ENCODE data around the gene ZNHIT2. TPM values are rescaled to one million over a fixed set of nuclear protein-coding genes. Genes with fewer than 3 reads are reported as not detected.

The ZNHIT2 gene
- total and polyA plus RNA-seq, 2 of the 13 experiments (the other 11 are each of a cell fraction or from before 2014, with no cell fraction given): 1.1 to 6.5 TPM

DNA sequence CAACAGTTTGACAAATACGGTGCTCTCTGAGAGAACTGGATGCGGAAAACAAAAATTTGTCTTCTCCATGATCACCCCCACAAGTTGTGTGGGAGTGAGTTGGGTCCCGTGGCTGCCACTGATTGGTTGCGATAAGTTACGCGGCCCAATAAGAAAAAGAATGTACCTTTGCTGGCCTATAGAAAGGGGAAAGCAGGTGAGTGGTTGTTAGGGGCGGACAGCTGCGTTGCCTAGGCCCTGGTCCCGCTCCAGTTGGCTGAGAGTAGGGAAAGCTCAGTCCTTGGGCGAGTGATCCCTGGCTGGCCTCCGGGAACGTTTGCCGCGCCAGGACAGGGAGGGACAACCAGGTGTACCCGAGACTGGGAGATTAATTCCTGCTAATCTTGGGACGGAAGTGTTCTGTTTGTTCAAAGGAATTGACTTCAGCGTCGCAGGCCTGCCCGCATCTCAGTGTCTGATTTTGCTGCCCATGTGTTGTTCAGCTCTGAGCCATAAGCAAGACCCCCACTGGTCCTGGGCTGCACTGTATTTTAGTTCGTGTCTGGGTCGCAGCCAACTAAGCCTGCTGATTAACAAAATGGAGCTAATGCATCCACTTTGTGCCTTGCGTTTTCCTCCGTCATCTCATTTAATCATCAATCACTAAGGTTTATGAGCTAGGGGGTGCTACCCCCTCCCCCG is 17.6 kb upstream of the ZNHIT2 start (continued):
- TF ChIP-seq ZNF598 (CRISPR knock-in tag; IDR thresholded peaks at IDR 0.05; ENCODE audit: borderline replicate concordance) (no peak), ZNF652 (CRISPR knock-in tag; IDR thresholded peaks at IDR 0.05; ENCODE audit: borderline replicate concordance, low read depth) (no peak), ZNF780A (CRISPR knock-in tag; IDR thresholded peaks at IDR 0.05) (no peak), XRCC5 (optimal IDR thresholded peaks at IDR 0.05; ENCODE audit: low read length) (no peak), ZNF101 (CRISPR knock-in tag; IDR thresholded peaks at IDR 0.05; ENCODE audit: borderline replicate concordance, low read depth) (no peak), CHD4 (IDR thresholded peaks at IDR 0.05; ENCODE audit: borderline replicate concordance, low read length) (no peak), ZKSCAN8 (CRISPR knock-in tag; IDR thresholded peaks at IDR 0.05; ENCODE audit: borderline replicate concordance) (no peak), RFXAP (CRISPR knock-in tag; IDR thresholded peaks at IDR 0.05; ENCODE audit: borderline replicate concordance) (peak; percentile 95), TBX2 (CRISPR knock-in tag; IDR thresholded peaks at IDR 0.05; ENCODE audit: borderline replicate concordance) (0 out of 2 replicates have a peak, but pooled peaks have one; percentile 9), SMAD1 (CRISPR knock-in tag; IDR thresholded peaks at IDR 0.05; ENCODE audit: borderline replicate concordance, low read depth) (no peak), ADNP (CRISPR knock-in tag; IDR thresholded peaks at IDR 0.05) (no peak), ARID5B (CRISPR knock-in tag; IDR thresholded peaks at IDR 0.05) (peak; percentile 32; the same call in 1 of the 2 replicates), ZNF230 (CRISPR knock-in tag; IDR thresholded peaks at IDR 0.05) (no peak), ZNF549 (CRISPR knock-in tag; IDR thresholded peaks at IDR 0.05) (no peak), ZNF530 (CRISPR knock-in tag; IDR thresholded peaks at IDR 0.05; ENCODE audit: low read depth) (no peak), ZNF274 (CRISPR knock-in tag; IDR thresholded peaks at IDR 0.05) (no peak), SIN3A (IDR thresholded peaks at IDR 0.05; ENCODE audit: borderline replicate concordance, low read depth, low read length) (no peak), AGO1 (IDR thresholded peaks at IDR 0.05; ENCODE audit: low read depth, low read length, poor library complexity, severe bottlenecking) (no peak), ZNF749 (CRISPR knock-in tag; IDR thresholded peaks at IDR 0.05; ENCODE audit: borderline replicate concordance) (no peak; the same call in 1 of the 2 replicates), CCDC6 (CRISPR knock-in tag; IDR thresholded peaks at IDR 0.05) (peak; percentile 30; the same call in 1 of the 2 replicates), MBD4 (IDR thresholded peaks at IDR 0.05; ENCODE audit: borderline replicate concordance, low read length) (no peak), MLLT10 (CRISPR knock-in tag; IDR thresholded peaks at IDR 0.05) (no peak), ZNF577 (CRISPR knock-in tag; IDR thresholded peaks at IDR 0.05; ENCODE audit: borderline replicate concordance, low read depth) (no peak)
- TF ChIP-seq, protein P1, sequence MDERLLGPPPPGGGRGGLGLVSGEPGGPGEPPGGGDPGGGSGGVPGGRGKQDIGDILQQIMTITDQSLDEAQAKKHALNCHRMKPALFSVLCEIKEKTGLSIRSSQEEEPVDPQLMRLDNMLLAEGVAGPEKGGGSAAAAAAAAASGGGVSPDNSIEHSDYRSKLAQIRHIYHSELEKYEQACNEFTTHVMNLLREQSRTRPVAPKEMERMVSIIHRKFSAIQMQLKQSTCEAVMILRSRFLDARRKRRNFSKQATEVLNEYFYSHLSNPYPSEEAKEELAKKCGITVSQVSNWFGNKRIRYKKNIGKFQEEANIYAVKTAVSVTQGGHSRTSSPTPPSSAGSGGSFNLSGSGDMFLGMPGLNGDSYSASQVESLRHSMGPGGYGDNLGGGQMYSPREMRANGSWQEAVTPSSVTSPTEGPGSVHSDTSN (CRISPR knock-in tag; IDR thresholded peaks at IDR 0.05): peak; percentile 61
- TF ChIP-seq, protein P2, sequence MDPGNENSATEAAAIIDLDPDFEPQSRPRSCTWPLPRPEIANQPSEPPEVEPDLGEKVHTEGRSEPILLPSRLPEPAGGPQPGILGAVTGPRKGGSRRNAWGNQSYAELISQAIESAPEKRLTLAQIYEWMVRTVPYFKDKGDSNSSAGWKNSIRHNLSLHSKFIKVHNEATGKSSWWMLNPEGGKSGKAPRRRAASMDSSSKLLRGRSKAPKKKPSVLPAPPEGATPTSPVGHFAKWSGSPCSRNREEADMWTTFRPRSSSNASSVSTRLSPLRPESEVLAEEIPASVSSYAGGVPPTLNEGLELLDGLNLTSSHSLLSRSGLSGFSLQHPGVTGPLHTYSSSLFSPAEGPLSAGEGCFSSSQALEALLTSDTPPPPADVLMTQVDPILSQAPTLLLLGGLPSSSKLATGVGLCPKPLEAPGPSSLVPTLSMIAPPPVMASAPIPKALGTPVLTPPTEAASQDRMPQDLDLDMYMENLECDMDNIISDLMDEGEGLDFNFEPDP (CRISPR knock-in tag; conservative IDR thresholded peaks at IDR 0.05): no peak
